GM19463 (cell line): ENCODE data around the gene RING1.
"Not testable (repeated sequence)": the region's sequence is repeated elsewhere in the genome, so short reads cannot be mapped to it uniquely, and the experiment has no call there.

Experiments
- ATAC-seq: cut with Tn5 transposase; IDR thresholded peaks from one replicate; pipeline ENCODE4 v1.9.1; 2021; ENCODE audit warnings: mild to moderate bottlenecking, moderate library complexity; ENCODE audit not compliant: unreplicated experiment

RING1 gene

DNA sequence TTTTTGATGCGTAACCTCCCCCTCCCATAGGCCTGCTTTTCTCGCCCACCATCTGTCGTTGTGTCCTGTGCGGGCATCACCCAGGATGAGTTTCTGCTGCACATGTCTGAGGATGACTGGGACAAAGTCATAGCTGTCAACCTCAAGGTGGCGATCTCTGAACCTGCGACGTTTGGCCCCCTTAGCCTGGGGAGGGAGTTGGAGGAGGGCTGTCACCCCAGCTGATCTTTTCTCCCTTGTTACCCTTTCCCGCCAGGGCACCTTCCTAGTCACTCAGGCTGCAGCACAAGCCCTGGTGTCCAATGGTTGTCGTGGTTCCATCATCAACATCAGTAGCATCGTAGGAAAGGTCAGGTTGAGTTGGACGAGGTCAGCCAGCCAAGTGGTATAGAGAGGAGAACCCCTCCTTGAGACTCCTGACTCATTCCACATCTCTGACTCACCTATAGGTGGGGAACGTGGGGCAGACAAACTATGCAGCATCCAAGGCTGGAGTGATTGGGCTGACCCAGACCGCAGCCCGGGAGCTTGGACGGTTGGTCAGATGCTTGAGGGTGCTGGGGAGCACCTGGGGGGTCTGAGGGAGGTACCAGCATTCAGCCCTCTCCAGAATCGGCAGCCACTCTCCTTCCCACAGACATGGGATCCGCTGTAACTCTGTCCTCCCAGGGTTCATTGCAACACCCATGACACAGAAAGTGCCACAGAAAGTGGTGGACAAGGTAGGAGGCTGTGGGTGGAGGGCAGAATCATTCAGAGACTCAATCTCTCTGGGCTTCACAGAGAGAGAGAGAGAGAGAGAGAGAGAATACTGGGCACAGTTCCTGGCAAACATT is 2.9 kb upstream of the RING1 start:
- ATAC-seq, result no peak

DNA sequence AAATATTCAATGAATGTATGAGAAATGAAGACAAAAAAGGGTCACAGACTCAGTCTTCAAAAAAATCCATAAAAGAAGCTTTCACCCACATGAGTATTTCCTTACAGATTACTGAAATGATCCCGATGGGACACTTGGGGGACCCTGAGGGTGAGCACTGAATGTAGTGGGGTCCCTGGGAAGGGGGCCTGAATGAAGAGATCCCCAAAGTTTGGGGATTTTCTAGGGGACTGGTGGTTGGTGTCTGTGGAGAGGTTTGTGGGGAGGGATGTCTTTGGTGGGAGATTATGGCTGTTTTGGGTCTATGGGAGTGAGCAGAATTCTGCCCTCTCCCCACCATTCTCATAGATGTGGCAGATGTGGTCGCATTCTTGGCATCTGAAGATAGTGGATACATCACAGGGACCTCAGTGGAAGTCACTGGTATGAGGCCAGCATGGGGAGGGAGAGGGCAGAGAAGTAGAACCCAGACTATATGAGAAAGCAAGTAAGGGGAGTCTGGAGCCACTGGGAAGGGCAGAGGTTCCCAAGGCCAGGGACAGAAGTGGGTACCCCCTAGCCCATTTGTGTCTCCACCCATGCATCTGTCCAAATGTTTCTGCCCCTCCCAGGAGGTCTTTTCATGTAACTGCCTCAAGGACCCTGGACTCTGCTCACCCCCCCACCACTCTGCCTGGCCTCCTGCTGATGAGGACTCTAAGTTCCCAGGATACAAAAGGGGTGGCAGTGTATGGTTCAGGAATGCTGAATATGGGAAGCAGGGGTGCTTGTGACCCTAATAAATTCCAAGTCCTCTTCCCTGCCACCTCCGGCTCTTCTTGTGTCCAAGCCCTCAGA is 2.1 kb upstream of the RING1 start:
- no peak for ATAC-seq

DNA sequence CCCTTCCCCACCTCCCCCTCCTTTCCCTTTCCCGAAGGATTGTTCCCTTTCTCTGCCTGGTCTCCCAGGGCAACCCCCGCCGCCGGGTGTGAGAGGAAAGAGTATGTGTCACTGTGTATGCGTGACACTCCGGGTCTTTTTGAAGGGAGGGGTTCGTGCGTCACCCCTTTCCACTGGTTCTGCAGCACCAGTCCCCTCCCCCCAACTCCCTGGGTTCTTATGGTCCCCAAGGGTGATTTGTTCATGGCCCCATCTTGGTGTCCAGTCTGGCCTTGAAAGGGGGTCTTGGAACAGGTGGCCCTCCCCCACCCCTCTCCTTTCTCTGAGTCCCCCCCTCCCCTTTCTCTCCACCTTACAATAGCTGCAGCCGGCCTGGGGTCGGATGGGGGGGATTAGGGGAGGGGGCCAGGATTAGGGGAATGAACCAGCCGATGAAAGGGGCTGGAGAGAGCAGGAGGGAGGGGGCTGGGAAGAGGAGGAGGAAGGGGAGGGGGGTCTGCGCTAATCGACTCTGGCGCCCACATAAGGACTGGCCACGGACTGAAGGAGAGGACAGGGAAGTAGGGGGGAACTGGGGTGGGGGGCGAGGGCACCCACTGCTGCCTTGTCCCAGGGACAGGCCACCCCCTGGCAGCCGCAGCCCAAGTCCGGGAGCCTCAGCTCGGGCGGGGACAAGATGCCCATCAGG is 1.3 kb upstream of the RING1 start:
- ATAC-seq, result no peak

DNA sequence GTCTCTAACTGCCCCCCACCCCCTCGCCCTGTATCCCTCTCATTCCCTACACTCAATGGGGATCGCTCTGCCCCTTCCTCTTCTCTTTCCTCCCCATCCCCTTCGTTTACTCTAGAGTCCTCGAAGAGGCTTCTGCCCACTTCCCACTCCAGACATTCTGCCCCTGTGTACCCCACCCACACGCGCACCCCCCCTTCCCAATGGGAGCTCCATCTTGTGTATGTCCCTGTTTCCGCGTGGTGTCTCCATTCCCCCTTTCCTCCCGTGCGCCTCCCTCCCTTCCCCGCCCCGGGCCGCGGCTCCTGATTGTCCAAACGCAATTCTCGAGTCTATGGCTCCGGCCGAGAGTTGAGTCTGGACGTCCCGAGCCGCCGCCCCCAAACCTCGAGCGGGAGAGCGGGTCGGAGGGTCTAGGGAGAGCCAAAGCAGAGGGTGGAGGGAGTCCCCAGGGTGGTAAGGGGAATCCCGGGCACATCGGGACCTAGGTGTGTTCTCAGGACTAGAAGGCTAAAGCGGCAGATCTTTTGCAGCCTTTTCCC is 679 bp upstream of the RING1 start:
- ATAC-seq, result no peak

DNA sequence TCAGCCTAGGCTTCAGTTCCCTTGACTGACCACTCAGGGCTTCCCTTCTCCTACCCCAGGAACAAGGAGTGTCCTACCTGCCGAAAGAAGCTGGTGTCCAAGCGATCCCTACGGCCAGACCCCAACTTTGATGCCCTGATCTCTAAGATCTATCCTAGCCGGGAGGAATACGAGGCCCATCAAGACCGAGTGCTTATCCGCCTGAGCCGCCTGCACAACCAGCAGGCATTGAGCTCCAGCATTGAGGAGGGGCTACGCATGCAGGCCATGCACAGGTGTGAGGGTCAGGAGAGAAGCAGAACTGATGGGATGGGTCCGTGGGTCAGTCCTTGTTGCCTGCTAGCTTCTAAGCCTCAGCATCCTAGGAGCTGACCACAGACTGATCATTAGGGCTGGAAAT is 1.6 kb downstream of the RING1 start:
- no peak for ATAC-seq

DNA sequence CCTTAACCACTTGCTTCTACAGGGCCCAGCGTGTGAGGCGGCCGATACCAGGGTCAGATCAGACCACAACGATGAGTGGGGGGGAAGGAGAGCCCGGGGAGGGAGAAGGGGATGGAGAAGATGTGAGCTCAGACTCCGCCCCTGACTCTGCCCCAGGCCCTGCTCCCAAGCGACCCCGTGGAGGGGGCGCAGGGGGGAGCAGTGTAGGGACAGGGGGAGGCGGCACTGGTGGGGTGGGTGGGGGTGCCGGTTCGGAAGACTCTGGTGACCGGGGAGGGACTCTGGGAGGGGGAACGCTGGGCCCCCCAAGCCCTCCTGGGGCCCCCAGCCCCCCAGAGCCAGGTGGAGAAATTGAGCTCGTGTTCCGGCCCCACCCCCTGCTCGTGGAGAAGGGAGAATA is 2.8 kb downstream of the RING1 start:
- no peak for ATAC-seq

DNA sequence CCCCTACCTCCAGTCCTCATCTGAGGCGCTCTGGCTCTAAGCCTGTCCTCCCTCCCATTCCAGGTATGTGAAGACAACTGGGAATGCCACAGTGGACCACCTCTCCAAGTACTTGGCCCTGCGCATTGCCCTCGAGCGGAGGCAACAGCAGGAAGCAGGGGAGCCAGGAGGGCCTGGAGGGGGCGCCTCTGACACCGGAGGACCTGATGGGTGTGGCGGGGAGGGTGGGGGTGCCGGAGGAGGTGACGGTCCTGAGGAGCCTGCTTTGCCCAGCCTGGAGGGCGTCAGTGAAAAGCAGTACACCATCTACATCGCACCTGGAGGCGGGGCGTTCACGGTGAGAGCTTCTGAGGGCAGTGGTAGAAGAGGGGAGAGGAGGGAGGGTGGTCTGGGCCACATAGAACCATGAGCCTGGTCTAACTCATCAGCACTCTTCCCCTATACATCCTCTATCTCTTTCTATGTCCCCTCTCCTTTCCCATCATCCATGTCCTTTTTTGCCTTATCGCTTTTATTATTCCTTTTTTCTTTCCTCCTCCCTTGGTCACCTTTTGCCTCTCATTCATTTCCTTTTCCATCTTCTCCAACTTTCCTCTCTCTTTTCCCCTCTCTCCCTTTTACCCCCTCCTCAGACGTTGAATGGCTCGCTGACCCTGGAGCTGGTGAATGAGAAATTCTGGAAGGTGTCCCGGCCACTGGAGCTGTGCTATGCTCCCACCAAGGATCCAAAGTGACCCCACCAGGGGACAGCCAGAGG is 3.5 kb downstream of the RING1 start:
- ATAC-seq, result no peak

DNA sequence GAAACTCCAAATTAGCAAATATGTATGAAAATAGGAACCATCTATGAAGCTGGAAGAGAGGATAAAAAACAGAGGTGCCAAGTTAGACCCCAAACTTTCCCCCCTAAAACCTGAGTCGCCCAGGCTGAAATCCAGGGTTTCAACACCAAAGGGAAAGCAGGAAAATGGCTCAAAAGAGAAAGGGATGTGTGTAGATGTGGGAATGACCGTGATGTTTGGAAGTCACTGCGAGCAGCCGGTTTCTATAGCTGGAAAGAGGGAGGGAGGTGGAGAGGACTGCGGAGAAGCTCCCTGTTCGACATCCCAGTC is 4.5 kb downstream of the RING1 start:
- no peak for ATAC-seq

DNA sequence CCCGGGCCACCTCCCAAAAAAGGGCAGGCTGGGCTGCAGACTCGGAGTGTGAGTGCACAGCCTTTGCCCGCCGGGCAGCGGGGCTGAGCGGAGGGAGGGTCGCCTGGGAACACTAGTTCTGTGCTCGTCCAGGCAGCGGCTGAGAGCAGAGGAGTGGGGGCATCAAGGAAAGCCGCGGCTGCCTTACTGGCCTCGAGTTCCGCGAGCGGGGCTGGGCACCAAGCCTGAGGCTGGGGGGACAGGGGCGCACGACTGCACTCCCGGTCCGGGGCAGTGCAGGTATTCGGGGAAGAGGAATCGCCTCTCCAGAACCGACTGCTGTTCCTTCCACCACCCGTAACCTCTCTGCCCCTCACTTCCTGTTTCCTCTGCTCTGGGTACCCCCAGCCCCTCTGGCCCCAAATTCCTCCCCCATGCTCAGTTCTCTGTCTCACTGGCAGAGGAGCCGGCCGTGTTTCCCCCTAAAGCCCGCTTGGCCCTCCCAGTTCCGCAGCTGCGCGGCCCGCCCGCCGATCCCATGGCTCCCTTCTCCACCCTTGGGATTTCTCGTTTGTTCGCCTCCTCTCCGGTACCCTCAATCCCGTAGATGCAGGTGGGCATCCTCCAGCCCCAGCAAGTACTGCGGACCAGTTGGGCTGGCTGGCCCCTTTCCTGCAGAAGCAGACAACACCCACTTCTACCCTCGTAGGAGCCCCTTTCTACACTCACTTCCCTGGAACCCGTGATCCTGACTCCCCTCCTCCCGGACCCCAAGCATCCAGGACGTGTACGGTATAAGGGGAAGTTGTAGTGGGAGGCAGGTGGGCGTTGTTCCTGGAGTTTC is 5.1 kb downstream of the RING1 start:
- ATAC-seq, result no peak

DNA sequence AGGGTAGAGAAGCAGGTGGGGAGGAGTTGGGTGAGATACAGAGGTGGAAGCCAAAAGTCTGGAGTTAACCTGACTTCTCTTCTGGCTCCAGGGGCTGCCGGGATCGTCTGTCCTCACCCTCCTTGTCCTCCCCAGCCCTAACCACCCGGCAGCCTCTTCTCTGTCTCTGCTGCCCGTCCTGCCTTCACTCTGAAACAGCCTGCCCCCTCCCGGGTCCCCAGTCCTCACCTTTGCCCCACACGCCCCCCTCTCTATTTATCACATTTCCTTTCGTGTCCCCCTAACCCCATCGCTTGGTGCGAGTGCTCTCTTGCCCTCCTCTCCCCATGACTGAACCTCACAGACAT is 5.7 kb downstream of the RING1 start:
- no peak for ATAC-seq

DNA sequence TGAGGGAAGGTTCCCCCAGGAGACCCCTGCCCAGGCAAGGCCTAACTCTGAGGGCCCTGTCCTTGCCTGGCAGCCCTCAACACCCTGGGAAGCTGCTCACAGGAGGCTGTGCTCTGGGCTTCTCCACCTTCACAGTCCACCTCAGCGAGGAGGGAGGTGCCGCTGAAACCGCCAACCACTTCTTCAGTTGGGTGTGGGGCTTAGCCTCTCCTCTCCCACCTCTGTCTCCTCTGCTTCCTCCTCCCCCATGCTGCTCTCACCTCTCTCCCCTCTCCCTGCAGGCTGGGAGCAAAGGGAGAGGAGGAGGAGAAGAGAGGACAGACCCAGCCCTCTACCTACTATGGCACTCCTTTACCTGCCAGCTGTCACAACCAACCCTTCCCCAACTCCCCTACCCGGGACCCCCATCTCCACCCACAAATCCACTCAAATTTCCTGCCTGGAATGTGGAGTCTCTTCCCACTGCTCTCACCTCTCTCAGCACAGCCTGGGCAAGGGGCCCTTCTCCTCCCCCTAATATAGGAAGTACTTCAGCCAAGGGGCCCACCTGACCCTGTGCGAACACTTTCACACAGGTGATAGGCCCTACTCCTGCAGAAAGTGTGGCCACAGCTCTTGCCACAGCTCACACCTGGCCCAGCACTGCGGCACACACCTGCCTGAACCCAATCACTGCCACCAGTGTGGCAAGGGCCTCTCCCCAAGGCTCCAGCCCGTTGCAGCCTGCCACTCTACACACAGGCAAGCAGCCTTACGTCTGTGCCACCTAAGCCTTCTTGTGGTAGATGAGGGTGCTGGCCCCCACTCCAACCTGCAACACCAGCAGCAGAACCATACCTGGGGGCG is 7.2 kb downstream of the RING1 start:
- no peak for ATAC-seq

DNA sequence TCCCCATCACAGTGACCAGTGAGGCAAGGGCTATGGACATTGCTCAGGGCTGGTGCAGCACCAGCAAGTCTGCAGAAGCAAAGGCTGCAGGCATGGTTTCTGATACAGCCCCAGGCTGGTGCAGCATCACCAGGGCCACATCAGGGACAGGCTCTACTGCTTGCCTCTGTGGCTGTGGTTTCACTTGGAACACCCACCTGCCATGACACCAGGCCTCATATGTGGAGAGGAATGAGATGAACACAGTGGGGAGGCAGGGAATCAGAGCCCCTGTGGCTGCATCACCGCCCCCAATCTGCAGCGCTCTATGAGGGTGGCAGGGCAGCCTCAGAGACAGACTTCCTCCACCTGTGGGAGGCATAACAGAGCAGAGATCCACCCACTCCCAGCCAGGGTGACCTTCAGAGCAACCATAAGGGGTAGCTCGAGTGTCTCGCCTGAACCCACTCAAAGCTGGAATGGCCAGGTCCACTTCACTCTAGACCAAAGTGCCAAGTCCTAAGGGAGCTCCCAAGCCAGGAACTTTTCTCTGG is 7.9 kb downstream of the RING1 start:
- no peak for ATAC-seq

DNA sequence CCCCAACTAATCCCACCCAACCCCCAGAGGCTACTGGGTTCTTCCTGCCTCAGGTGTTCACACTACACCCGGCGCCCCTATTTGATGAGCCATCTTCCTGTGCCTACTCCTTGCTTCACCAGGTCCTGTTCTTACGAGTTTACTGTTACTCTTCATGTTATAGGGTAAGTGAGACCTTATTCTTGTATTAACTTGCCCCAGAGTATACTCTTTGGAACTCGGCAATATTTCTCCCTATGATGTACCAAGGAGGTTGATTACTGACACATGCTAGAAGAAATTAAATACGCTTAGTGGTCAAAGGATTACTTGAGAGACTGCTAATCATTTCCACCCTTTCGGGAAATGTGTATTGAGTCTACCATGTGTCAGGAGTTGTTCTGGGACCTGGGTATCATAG is 8.9 kb downstream of the RING1 start:
- ATAC-seq, result no peak

DNA sequence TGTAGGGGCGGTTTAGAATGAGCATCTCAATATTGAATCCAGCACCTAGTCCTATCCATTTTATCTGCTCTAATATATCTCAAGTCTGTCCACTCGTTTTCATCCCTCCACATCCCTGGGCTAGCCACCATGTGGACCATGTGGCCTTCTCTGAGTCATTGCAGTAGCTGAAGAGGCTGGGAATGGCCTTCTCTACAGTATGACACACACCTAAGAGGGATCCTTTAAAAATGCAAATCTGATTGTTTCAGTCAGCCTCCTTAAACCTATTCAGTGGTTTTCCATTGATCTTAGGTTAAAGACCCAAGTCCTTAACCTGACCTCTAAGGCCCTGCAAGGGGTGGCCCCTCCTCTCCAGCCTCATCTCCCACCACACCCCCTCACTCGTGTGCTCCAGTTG is 9.4 kb downstream of the RING1 start:
- ATAC-seq, result no peak

DNA sequence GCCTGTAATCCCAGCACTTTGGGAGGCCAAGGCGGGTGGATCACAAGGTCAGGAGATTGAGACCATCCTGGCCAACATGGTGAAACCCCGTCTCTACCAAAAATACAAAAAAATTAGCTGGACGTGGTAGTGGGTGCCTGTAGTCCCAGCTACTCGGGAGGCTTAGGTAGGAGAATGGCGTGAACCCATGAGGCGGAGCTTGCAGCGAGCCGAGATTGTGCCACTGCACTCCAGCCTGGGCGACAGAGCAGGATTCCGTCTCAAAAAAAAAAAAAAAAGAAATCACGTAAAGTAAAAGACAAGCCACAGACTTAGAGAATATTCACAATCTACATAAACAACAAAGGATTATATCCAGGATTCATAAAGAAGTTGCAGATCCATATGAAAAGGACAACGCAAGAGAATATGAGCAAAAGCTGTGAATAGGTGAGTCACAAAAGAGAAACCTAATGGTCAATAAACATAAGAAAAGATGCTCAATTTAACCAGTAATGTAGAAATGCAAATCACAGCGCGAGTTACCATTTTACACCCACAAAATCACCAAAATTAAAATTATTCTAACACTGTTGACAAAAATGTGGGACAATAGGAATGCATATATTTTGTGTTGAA is 18.3 kb downstream of the RING1 start:
- ATAC-seq, result not testable (repeated sequence)

DNA sequence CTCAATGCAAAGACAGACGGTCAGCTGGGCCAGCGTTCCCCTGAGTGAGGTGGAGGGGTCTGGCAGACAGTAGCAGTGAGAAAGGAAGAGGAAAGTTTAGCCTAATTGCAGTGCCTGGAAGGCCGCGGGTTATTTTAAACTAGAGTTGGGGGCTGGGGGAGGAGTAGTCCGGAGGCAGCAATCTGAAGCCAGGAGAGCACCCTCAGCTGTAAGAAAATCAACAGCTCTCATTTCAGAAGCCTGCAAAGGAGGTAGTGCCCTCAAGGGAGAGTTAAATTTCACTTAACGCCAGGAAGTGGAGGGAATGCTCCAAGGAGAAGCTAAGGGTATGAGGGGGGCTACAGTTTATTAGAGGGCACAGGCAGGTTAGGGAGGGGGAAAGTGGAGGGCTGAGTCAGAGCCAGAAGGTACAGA is 26.9 kb downstream of the RING1 start:
- ATAC-seq, result no peak

DNA sequence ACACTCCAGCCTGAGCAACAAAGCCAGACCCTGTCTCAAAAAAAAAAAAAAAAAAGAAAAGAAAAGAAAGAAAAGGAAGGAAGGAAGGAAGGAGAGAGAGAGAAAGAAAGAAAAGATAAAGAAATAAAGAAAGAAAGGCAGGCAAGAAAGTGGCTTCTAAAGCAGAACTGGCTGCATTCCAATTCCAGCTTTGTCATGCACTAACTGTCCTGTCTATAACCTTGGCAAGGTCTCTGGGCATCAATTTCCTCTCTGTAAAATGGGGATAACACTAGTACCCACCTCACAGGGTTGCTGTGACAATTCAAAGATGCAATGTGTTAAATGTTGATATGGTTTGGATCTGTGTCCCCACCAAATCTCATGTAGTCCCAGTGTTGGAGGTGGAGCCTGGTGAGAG is 28.0 kb downstream of the RING1 start:
- ATAC-seq, result no peak

DNA sequence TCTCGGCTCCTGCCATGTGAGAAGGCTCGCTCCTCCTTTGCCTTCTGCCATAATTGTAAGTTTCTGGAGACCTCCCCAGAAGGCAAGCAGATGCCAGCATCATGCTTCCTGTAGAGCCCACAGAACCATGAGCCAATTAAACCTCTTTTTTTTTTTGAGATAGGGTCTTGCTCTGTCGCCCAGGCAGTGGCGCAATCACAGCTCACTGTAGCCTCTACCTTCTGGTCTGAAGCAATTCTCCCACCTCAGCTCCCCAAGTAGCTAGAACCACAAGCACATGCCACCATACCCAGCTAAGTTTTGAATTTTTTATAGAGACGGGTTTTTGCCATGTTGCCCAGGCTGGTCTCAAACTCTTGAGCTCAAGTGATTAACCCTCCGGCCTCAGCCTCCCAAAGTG is 28.6 kb downstream of the RING1 start:
- ATAC-seq, result no peak

DNA sequence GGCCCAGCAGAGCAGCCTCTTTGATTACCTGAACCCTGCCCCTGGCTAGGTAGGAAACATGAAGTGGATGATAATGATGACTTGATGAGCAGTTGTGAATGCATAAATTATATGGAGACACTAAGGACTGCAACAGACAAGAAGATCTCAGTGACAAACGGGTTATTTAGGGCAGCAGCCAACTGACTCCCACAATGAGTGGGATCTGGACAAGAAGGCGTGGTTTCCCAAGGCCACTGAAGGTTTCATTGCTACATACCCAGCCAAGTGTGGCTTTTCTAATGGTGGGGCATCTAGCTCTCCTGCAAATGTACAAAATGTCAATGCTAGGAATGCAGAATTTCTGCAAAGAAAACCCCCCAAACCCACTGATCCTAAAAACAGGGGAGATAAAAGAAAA is 29.4 kb downstream of the RING1 start:
- no peak for ATAC-seq
